ENCODE data around the gene ACAT2.
"Not testable (repeated sequence)": the region's sequence is repeated elsewhere in the genome, so short reads cannot be mapped to it uniquely, and the experiment has no call there.

Gene ACAT2

GRCh38 chr6:159777240-159777904, 15.5 kb downstream of the ACAT2 start:
- no peaks in the 10 kb centered on the region for H3K9me3 ChIP-seq (ENCODE audit: insufficient read depth, low read depth, low read length)
- H3K9ac ChIP-seq (ENCODE audit: low read depth, low read length), result no peak overlapping the region
- H3K27ac ChIP-seq (ENCODE audit: low read depth, low read length), result no peak overlapping the region
- 98% methylated on average over 7 of the region's 7 CpGs for WGBS
- no peaks in the 10 kb centered on the region for H3K27me3 ChIP-seq (ENCODE audit: insufficient read depth, low read length)
- H3K36me3 ChIP-seq (ENCODE audit: insufficient read depth, low read length), result peaks cover 100% of the 10 kb centered on the region
- no peaks in the 10 kb centered on the region for H3K4me1 ChIP-seq (ENCODE audit: insufficient read depth, low read length)
- H3K4me3 ChIP-seq (ENCODE audit: low read length), result no peak overlapping the region

GRCh38 chr6:159778131-159778530, 16.3 kb downstream of the ACAT2 start:
- Histone ChIP-seq H3K27me3 (ENCODE audit: insufficient read depth, low read length) (no peaks in the 10 kb centered on the region), H3K9ac (ENCODE audit: low read depth, low read length) (no peak overlapping the region), H3K36me3 (ENCODE audit: insufficient read depth, low read length) (peaks cover 100% of the 10 kb centered on the region), H3K4me1 (ENCODE audit: insufficient read depth, low read length) (no peaks in the 10 kb centered on the region), H3K4me3 (ENCODE audit: low read length) (no peak overlapping the region), H3K9me3 (ENCODE audit: insufficient read depth, low read depth, low read length) (no peaks in the 10 kb centered on the region), H3K27ac (ENCODE audit: low read depth, low read length) (no peak overlapping the region)
- WGBS, result 96% methylated on average over 1 of the region's 1 CpG

DNA sequence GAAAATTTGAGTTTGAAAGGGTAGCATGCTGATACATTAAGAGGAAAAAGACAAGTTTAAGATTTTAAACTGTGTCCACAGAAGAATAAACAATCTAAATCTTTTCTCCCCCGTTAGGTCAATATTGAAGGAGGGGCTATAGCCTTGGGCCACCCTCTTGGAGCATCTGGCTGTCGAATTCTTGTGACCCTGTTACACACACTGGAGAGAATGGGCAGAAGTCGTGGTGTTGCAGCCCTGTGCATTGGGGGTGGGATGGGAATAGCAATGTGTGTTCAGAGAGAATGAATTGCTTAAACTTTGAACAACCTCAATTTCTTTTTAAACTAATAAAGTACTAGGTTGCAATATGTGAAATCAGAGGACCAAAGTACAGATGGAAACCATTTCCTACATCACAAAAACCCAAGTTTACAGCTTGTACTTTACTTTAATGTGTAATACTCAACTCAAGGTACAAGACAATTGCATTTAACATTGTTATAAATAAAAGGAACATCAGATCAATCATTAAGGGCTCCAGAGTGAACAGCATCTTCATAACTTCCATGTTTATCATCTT, 16.8 kb downstream of the ACAT2 start:
- H3K9ac ChIP-seq (ENCODE audit: low read depth, low read length), result no peak overlapping the region
- H3K27ac ChIP-seq (ENCODE audit: low read depth, low read length), result no peak overlapping the region
- no peaks in the 10 kb centered on the region for H3K4me1 ChIP-seq (ENCODE audit: insufficient read depth, low read length)
- no peak overlapping the region for H3K4me3 ChIP-seq (ENCODE audit: low read length)
- WGBS, result 88% methylated on average over 3 of the region's 3 CpGs
- peaks cover 100% of the 10 kb centered on the region for H3K36me3 ChIP-seq (ENCODE audit: insufficient read depth, low read length)
- no peaks in the 10 kb centered on the region for H3K9me3 ChIP-seq (ENCODE audit: insufficient read depth, low read depth, low read length)
- H3K27me3 ChIP-seq (ENCODE audit: insufficient read depth, low read length), result no peaks in the 10 kb centered on the region

GRCh38 chr6:159788276-159788675, 26.4 kb downstream of the ACAT2 start:
- Histone ChIP-seq H3K9me3 (ENCODE audit: insufficient read depth, low read depth, low read length) (no peaks in the 10 kb centered on the region), H3K9ac (ENCODE audit: low read depth, low read length) (peak overlapping the region; percentile 92), H3K4me1 (ENCODE audit: insufficient read depth, low read length) (peaks cover 15% of the 10 kb centered on the region), H3K4me3 (ENCODE audit: low read length) (peak overlapping the region; percentile 72), H3K27ac (ENCODE audit: low read depth, low read length) (no peak overlapping the region), H3K27me3 (ENCODE audit: insufficient read depth, low read length) (no peaks in the 10 kb centered on the region), H3K36me3 (ENCODE audit: insufficient read depth, low read length) (peaks cover 64% of the 10 kb centered on the region)
- 31% methylated on average over 13 of the region's 15 CpGs for WGBS

DNA sequence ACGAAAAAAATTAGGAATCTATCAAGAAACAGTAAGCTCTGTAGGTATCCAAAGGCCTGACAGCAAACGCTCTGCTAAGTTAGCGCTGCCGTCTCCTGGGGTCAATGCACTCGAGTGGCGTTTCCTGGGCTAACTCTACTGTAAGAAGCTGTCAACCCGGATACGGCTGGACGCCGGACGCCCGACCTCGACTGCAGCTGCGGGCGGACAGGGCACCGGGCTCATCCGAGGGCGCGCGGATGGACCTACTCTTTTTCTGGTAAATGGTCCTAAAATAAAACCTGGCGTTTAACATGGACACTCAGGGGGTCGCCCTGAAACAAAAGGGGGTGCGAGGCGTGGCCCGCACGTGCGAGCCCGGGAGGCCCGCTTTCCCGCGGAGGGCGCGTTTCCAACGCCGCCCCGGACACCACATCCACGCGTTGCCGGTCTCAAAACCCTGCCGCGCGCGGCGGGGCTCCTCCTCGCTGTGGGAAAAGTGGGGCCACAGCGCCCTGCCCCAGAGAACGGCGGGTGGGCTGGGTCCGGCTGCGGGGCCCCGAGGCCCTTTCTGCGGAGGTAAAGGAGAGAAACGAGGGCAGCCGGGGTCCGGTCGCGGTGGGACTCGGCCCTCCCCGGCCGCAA, 27.0 kb downstream of the ACAT2 start:
- peaks cover 63% of the 10 kb centered on the region for H3K36me3 ChIP-seq (ENCODE audit: insufficient read depth, low read length)

GRCh38 chr6:159789377-159790148, 27.7 kb downstream of the ACAT2 start, which contains the start of gene TCP1:
TCP1 (minus strand) TSS chr6:159789602; CDS start chr6:159789468, 134 bp downstream.
- Histone ChIP-seq H3K27ac (ENCODE audit: low read depth, low read length) (peak within 1 kb of the TSS; percentile 92), H3K36me3 (ENCODE audit: insufficient read depth, low read length) (peaks cover 63% of the 10 kb centered on the region), H3K4me1 (ENCODE audit: insufficient read depth, low read length) (peaks cover 15% of the 10 kb centered on the region), H3K27me3 (ENCODE audit: insufficient read depth, low read length) (no peaks in the 10 kb centered on the region), H3K9ac (ENCODE audit: low read depth, low read length) (peak within 1 kb of the TSS; percentile 92), H3K4me3 (ENCODE audit: low read length) (peak within 1 kb of the TSS; percentile 72), H3K9me3 (ENCODE audit: insufficient read depth, low read depth, low read length) (no peaks in the 10 kb centered on the region)
- under 1% methylated on average over 63 of the region's 64 CpGs for WGBS

More for the DNA sequence above, 27.0 kb downstream of the ACAT2 start:
- Histone ChIP-seq H3K4me1 (ENCODE audit: insufficient read depth, low read length) (peaks cover 15% of the 10 kb centered on the region), H3K9me3 (ENCODE audit: insufficient read depth, low read depth, low read length) (no peaks in the 10 kb centered on the region), H3K27ac (ENCODE audit: low read depth, low read length) (peak overlapping the region; percentile 79), H3K27me3 (ENCODE audit: insufficient read depth, low read length) (no peaks in the 10 kb centered on the region), H3K4me3 (ENCODE audit: low read length) (peak overlapping the region; percentile 72), H3K9ac (ENCODE audit: low read depth, low read length) (peak overlapping the region; percentile 92)
- WGBS, result 1% methylated on average over 60 of the region's 60 CpGs

DNA sequence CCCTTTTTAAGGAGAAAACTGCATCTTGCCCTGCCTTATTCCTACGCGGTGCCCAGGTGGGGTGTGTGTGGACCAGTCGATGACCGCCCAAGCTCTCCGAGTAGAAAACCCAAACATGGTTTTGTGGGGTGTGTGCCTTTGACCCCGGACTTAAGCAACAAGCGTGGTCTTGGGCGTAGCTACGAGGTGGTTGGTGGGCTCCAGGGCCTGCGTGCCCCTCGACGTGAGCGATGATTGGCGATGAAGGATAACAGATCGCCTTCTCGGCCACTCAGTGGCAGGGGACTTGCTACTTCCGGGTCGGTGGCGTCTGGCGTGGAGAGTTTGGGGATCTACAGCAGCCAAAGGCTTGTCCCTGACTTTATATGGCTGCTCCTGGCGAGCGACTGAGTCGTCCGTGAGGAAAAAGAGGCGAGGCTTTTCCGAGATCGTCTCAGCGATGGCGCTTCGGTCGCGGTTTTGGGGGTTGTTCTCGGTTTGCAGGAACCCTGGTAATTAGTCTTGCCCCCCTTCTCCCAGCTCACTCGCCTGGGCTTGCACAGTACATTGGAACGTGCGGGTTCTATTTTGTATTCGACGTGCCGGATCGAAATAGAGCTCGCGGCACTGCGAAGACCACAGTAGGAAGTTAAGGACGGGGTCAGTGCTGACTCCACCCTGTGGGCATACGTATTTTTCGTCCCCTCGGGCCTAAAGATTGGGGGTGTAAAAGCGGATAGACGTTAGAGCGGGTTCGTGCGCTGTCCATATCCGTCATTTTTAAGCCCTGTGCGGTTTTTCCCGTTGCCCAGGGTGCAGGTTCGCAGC, 28.5 kb downstream of the ACAT2 start, which contains the start of gene MRPL18:
TSS of gene MRPL18 (plus strand) at position 319 of the 807 bp plus-strand sequence. CDS start at position 440, 121 bp downstream.
- Histone ChIP-seq H3K27me3 (ENCODE audit: insufficient read depth, low read length) (no peaks in the 10 kb centered on the region), H3K4me1 (ENCODE audit: insufficient read depth, low read length) (peaks cover 15% of the 10 kb centered on the region), H3K27ac (ENCODE audit: low read depth, low read length) (peak within 1 kb of the TSS; percentile 92), H3K36me3 (ENCODE audit: insufficient read depth, low read length) (peaks cover 58% of the 10 kb centered on the region), H3K9me3 (ENCODE audit: insufficient read depth, low read depth, low read length) (no peaks in the 10 kb centered on the region), H3K9ac (ENCODE audit: low read depth, low read length) (peak within 1 kb of the TSS; percentile 92), H3K4me3 (ENCODE audit: low read length) (peak within 1 kb of the TSS; percentile 72)
- under 1% methylated on average over 56 of the region's 56 CpGs for WGBS

- peaks cover 15% of the 10 kb centered on the region for H3K4me1 ChIP-seq (ENCODE audit: insufficient read depth, low read length)
- peaks cover 58% of the 10 kb centered on the region for H3K36me3 ChIP-seq (ENCODE audit: insufficient read depth, low read length)
- H3K27ac ChIP-seq (ENCODE audit: low read depth, low read length), result peak overlapping the region; percentile 89
Measured at GRCh38 chr6:159790956-159791598, 29.2 kb downstream of the ACAT2 start.

DNA sequence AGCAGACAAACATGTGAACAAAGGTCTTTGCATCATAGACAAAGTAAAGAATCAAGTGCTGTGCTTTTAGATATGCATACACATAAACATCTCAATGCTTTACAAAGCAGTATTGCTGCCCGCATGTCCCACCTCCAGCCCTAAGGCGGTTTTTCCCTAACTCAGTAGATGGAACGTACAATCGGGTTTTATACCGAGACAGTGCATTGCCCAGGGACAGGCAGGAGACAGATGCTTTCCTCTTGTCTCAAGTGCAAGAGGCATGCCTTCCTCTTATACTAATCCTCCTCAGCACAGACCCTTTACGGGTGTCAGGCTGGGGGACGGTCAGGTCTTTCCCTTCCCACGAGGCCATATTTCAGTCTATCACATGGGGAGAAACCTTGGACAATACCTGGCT, 33.1 kb downstream of the ACAT2 start:
- 80% methylated on average over 8 of the region's 8 CpGs for WGBS
- H3K36me3 ChIP-seq (ENCODE audit: insufficient read depth, low read length), result peaks cover 65% of the 10 kb centered on the region
- not testable (repeated sequence) for H3K9ac ChIP-seq (ENCODE audit: low read depth, low read length); H3K9me3 ChIP-seq (ENCODE audit: insufficient read depth, low read depth, low read length); H3K4me3 ChIP-seq (ENCODE audit: low read length); H3K4me1 ChIP-seq (ENCODE audit: insufficient read depth, low read length); H3K27me3 ChIP-seq (ENCODE audit: insufficient read depth, low read length)
- peak overlapping the region; percentile 58; the same call in 1 of the 2 replicates for H3K27ac ChIP-seq (ENCODE audit: low read depth, low read length)

More at GRCh38 chr6:159790956-159791598, 29.2 kb downstream of the ACAT2 start:
- Histone ChIP-seq H3K9ac (ENCODE audit: low read depth, low read length) (peak overlapping the region; percentile 89), H3K27me3 (ENCODE audit: insufficient read depth, low read length) (no peaks in the 10 kb centered on the region), H3K9me3 (ENCODE audit: insufficient read depth, low read depth, low read length) (no peaks in the 10 kb centered on the region), H3K4me3 (ENCODE audit: low read length) (peak overlapping the region; percentile 72)
- WGBS, result 19% methylated on average over 18 of the region's 18 CpGs

- no peak overlapping the region for H3K27ac ChIP-seq (ENCODE audit: low read depth, low read length)
Measured at GRCh38 chr6:159797554-159797953, 35.7 kb downstream of the ACAT2 start.

More at GRCh38 chr6:159797554-159797953, 35.7 kb downstream of the ACAT2 start:
- WGBS, result 14% methylated on average over 1 of the region's 1 CpG
- Histone ChIP-seq H3K4me1 (ENCODE audit: insufficient read depth, low read length) (no peaks in the 10 kb centered on the region), H3K4me3 (ENCODE audit: low read length) (no peak overlapping the region), H3K27me3 (ENCODE audit: insufficient read depth, low read length) (no peaks in the 10 kb centered on the region), H3K9me3 (ENCODE audit: insufficient read depth, low read depth, low read length) (no peaks in the 10 kb centered on the region), H3K9ac (ENCODE audit: low read depth, low read length) (no peak overlapping the region), H3K36me3 (ENCODE audit: insufficient read depth, low read length) (peaks cover 56% of the 10 kb centered on the region)
